Stimulated activated memory B cell treated with anti-CD40 and anti-IgM and Interleukin-4, amounts not matched to agents 10 μg/mL and 1 μg/mL and 100 μg/mL, for 72 hours (primary cell): Measurements from ENCODE around the gene ZC3HAV1.
"Not testable (repeated sequence)": the region's sequence is repeated elsewhere in the genome, so short reads cannot be mapped to it uniquely, and the experiment has no call there.

ENCODE experiments used
- ATAC-seq: fragments of 150-1000 bp; cut with Tn5 transposase; 2 replicates; pipeline ENCODE4 v1.10.0; 2021
- H3K27ac Mint-ChIP-seq: one replicate; pipeline ENCODE4 v1.8.0; 2022; ENCODE audit warnings: mild to moderate bottlenecking, mixed read lengths
- H3K27me3 Mint-ChIP-seq: one replicate; pipeline ENCODE4 v1.8.0; 2022; ENCODE audit warnings: mixed read lengths
- H3K36me3 Mint-ChIP-seq: one replicate; pipeline ENCODE4 v1.8.0; 2022; ENCODE audit warnings: mixed read lengths
- H3K4me1 Mint-ChIP-seq: one replicate; pipeline ENCODE4 v1.8.0; 2022; ENCODE audit warnings: mixed read lengths
- H3K4me3 Mint-ChIP-seq: one replicate; pipeline ENCODE4 v1.8.0; 2022; ENCODE audit warnings: mild to moderate bottlenecking, moderate library complexity, mixed read lengths
- H3K9me3 Mint-ChIP-seq: one replicate; pipeline ENCODE4 v1.8.0; 2022; ENCODE audit warnings: mixed read lengths

Gene ZC3HAV1

DNA sequence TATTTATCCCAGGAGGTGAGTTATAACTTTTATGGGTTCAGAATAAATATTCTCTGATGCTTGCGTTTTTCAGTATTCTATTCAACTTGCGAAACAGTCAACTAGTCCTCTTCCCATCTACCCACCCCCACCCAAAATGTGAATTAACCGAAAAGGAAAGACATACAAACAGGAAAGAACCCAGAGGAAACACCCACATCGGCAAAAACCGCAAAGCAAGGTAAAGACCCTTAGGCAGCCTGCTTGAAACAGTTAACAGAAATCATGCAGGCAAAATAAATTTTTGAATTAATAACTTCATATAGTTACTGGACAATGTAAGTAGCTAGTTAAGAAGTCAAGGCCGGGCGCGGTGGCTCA lies 5.4 kb downstream of the ZC3HAV1 start:
- H3K27me3 Mint-ChIP-seq = no peaks in the 10 kb centered on the region
- peak overlapping the region; percentile 83 for H3K4me3 Mint-ChIP-seq
- H3K9me3 Mint-ChIP-seq = peaks cover 2% of the 10 kb centered on the region
- peak overlapping the region; percentile 94 for H3K27ac Mint-ChIP-seq
- H3K36me3 Mint-ChIP-seq = peaks cover 49% of the 10 kb centered on the region
- H3K4me1 Mint-ChIP-seq = peaks cover 53% of the 10 kb centered on the region
- ATAC-seq = no peak

DNA sequence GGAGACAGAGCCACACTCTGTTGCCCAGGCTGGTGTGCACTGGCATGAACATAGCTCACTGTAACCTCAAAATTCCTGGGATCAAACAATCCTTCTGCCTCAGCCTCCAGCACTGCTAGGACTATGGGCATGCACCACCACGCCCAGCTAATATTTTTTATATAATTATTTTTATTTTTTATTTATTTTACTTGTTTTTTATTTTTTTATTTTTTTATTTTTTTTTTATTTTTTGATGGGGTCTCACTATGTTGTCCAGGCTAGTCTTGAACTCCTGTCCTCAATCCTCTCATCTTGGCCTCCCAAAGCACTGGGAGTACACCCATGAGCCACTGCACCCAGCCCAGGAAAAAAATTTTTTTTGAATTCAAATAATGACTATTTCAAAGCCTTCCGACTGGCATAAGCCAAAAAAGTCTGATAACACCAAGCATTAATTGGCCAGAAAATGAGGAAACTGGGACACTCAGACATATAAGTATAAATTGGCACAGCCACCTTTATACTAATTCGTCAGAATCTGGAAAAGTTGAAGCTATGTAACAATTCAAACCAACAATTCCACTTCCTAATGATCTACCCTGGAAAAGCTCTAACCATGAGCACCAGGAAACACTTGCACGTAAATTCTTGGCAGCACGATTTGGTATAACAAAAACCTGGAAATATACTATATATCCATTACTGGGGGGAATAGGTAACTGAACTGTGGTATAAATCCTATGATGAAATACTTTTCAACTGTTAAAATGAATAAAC lies 6.3 kb downstream of the ZC3HAV1 start:
- peaks cover 56% of the 10 kb centered on the region for H3K4me1 Mint-ChIP-seq
- ATAC-seq = no peak
- H3K9me3 Mint-ChIP-seq = peaks cover 2% of the 10 kb centered on the region

DNA sequence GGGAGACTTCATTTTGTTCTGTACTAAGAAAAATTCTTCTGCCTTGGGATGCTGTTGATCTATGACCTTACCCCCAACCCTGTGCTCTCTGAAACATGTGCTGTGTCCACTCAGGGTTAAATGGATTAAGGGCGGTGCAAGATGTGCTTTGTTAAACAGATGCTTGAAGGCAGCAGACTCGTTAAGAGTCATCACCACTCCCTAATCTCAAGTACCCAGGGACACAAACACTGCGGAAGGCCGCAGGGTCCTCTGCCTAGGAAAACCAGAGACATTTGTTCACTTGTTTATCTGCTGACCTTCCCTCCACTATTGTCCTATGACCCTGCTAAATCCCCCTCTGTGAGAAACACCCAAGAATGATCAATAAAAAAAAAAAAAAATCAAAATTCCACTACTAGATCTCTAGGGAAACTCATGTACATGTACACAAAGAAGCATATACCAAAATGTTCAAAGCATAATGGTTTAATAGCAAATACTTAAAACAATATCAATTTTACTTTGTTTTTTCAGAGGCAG lies 7.8 kb downstream of the ZC3HAV1 start:
- H3K27me3 Mint-ChIP-seq, H3K9me3 Mint-ChIP-seq, ATAC-seq: not testable (repeated sequence)
- peak overlapping the region; percentile 26 for H3K4me3 Mint-ChIP-seq
- peak overlapping the region; percentile 32 for H3K27ac Mint-ChIP-seq
- H3K36me3 Mint-ChIP-seq = peaks cover 53% of the 10 kb centered on the region
- peaks cover 59% of the 10 kb centered on the region for H3K4me1 Mint-ChIP-seq

More for the DNA sequence above, 6.3 kb downstream of the ZC3HAV1 start:
- Mint-ChIP-seq H3K27me3 (no peaks in the 10 kb centered on the region), H3K4me3 (peak overlapping the region; percentile 83), H3K36me3 (peaks cover 50% of the 10 kb centered on the region), H3K27ac (peak overlapping the region; percentile 94)

DNA sequence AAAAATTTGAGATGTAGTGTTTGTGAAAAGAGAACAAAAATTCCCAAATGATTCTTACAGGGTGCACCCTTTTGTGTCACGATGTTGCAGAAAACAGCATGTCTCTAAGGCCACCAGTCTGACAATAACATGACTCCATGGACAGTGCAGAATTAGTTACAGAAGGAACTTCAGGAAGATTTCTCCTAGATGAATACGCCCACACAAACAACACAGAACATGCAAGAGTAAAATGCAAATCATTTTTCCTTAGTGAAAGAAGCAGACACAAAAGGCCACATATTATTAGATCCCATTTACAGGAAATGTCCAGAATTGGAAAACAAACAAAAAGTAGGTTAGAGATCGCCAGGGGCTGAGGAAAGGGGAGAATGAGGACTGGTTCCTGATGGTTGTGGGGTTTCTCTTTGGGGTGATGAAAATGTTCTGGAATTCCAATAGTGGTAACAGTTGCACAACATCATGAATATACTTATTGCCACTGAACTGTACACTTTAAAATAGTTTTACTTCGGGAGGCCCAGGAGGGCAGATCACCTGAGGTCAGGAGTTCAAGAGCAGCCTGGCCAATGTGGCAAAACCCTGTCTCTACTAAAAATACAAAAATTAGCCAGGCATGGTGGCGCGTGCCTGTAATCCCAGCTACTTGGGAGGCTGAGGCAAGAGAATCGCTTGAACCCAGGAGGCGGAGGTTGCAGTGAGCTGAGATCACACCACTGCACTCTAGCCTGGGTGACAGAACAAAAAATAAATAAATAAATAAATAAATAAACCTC lies 10.2 kb downstream of the ZC3HAV1 start:
- peaks cover 53% of the 10 kb centered on the region for H3K36me3 Mint-ChIP-seq
- H3K9me3 Mint-ChIP-seq = peaks cover 2% of the 10 kb centered on the region
- H3K27ac Mint-ChIP-seq = no peak overlapping the region
- ATAC-seq = no peak
- no peak overlapping the region for H3K4me3 Mint-ChIP-seq
- H3K4me1 Mint-ChIP-seq = peaks cover 62% of the 10 kb centered on the region
- no peaks in the 10 kb centered on the region for H3K27me3 Mint-ChIP-seq

DNA sequence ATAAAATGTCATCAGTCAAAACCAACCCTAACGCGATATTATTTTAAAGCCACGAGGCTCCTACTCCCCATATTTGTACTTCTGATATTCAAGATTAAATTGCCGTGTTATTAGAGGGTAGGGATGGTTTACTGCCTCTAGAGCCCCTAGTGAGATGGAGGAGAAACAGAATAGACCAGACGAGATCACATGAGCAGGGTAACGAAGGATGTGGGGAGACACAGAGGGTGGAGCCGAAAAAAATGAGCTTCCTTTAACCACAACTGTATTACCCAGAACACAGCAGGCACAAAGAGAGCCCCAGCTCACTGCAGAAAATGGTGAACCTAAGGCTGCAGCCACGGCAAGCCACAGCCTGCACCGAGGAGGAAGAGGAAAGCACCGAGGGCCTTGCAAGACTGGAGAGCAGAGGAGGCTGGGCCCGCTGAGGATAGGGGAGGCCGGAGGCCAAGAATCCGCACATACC lies 14.3 kb downstream of the ZC3HAV1 start:
- Mint-ChIP-seq H3K4me3 (peak overlapping the region; percentile 67), H3K36me3 (peaks cover 58% of the 10 kb centered on the region), H3K27me3 (no peaks in the 10 kb centered on the region), H3K27ac (peak overlapping the region; percentile 72), H3K9me3 (no peaks in the 10 kb centered on the region), H3K4me1 (peaks cover 69% of the 10 kb centered on the region)
- ATAC-seq = peak; percentile 99

DNA sequence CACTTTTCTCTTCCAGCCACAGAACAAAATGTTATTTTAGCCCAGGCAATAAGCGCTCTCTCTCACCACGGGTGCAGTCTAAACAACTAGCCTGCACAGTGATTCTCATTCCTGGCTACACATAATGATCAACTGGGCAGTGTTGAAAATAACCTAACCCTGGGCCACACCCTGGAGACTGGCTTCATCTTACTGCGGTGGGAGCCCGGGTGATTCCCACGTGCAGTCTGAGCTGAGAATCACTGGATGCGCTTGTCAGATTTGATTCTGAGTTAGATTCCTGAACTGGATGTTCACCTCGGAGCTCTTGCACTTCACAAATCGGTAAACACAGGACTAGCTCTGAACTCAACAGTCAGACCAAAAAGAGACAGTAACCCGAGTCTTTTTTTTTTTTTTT lies 14.9 kb downstream of the ZC3HAV1 start:
- Mint-ChIP-seq H3K4me3 (peak overlapping the region; percentile 67), H3K27ac (peak overlapping the region; percentile 72), H3K27me3 (no peaks in the 10 kb centered on the region), H3K4me1 (peaks cover 67% of the 10 kb centered on the region), H3K9me3 (no peaks in the 10 kb centered on the region), H3K36me3 (peaks cover 58% of the 10 kb centered on the region)
- ATAC-seq = peak; percentile 34

DNA sequence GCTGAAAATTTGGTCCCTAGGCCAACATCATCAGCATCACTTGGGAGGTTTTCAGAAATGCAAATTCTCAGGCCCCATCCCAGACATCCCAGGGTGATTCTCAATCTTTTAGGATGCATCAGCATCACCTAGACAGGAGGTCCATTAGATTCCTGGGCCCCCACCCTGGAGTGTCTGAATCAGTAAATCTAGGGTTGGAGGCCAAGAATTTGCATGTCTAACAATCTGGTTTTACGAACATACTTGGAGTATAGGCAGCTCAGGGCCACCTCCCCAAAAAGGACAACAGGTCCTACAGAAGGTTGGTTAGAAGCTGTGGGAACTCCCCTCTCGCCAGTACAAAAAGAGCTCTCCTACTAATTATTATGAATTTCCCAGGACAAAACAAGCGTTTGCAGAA lies 15.5 kb downstream of the ZC3HAV1 start:
- ATAC-seq = no peak
- peak overlapping the region; percentile 72 for H3K27ac Mint-ChIP-seq
- no peaks in the 10 kb centered on the region for H3K9me3 Mint-ChIP-seq
- H3K4me1 Mint-ChIP-seq = peaks cover 61% of the 10 kb centered on the region
- H3K27me3 Mint-ChIP-seq = no peaks in the 10 kb centered on the region
- peaks cover 59% of the 10 kb centered on the region for H3K36me3 Mint-ChIP-seq
- H3K4me3 Mint-ChIP-seq = peak overlapping the region; percentile 67

DNA sequence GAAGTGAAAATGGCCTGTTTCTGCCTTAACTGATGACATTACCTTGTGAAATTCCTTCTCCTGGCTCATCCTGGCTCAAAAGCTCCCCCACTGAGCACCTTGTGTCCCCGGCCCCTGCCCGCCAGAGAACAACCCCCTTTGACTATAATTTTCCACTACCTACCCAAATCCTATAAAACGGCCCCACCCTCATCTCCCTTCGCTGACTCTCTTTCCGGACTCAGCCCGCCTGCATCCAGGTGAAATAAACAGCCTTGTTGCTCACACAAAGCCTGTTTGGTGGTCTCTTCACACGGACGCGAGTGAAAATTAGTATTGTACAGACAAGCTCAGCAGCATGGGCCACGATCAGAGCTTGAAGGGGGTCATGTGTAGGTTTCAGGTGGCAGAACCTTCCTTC lies 16.0 kb downstream of the ZC3HAV1 start:
- peak overlapping the region; percentile 12 for H3K4me3 Mint-ChIP-seq
- not testable (repeated sequence) for H3K9me3 Mint-ChIP-seq, H3K27me3 Mint-ChIP-seq, ATAC-seq
- H3K36me3 Mint-ChIP-seq = peaks cover 59% of the 10 kb centered on the region
- H3K27ac Mint-ChIP-seq = peak overlapping the region; percentile 72
- peaks cover 59% of the 10 kb centered on the region for H3K4me1 Mint-ChIP-seq

DNA sequence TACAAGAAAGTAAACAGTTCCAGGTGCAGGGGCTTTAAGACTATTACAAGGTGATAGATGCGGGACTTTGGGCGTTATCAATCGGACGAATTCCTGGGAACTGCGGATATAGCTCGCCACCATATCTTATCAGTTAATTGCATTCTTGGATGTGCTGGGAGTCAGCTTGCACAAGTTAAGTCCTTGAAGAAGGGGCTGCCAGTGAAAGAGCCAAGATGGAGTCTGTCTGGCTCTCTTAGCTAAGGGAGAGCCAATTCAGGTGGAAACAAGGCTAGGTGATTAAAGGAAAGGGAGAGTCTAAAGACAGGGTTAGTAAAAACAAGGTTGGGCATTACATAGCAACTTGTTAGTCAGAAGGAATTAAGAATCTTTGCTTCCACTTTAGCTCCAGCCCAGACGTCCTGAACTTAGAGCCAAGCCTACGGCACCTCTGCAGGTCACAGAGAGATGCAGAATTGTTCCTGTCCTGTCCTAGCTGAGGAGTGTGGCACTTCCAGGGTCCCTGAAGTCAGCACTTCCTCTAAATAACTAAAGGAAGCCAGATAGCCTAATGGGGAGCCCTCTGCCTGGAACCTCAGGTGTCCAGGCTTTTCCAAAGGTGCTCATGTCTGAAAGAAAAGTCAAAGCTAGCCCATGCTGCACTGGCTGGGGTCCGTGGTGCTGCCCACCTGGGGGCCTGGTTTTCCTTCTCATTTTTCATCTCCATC lies 17.3 kb downstream of the ZC3HAV1 start:
- Mint-ChIP-seq H3K27me3 (no peaks in the 10 kb centered on the region), H3K36me3 (peaks cover 66% of the 10 kb centered on the region), H3K4me3 (no peak overlapping the region), H3K9me3 (peaks cover 4% of the 10 kb centered on the region), H3K27ac (peak overlapping the region; percentile 72), H3K4me1 (peaks cover 61% of the 10 kb centered on the region)
- no peak for ATAC-seq

DNA sequence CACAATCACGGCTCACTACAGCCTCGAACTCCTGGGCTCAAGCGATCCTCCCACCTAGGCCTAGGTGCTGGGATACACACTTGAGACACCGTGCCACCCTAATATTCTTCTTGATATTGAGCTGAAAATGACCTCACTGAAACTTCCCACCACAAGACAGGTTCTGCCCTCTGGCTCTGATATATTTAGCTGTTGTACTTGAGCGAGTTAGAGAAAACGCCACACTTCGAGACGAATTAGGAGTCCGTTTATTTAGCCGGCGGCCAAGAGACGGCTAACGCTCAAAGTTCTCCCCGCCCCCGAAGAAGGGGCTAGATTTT lies 17.9 kb downstream of the ZC3HAV1 start:
- peaks cover 64% of the 10 kb centered on the region for H3K4me1 Mint-ChIP-seq
- no peaks in the 10 kb centered on the region for H3K27me3 Mint-ChIP-seq
- no peak for ATAC-seq
- H3K4me3 Mint-ChIP-seq = no peak overlapping the region
- peak overlapping the region; percentile 72 for H3K27ac Mint-ChIP-seq
- H3K36me3 Mint-ChIP-seq = peaks cover 66% of the 10 kb centered on the region
- H3K9me3 Mint-ChIP-seq = peaks cover 10% of the 10 kb centered on the region

DNA sequence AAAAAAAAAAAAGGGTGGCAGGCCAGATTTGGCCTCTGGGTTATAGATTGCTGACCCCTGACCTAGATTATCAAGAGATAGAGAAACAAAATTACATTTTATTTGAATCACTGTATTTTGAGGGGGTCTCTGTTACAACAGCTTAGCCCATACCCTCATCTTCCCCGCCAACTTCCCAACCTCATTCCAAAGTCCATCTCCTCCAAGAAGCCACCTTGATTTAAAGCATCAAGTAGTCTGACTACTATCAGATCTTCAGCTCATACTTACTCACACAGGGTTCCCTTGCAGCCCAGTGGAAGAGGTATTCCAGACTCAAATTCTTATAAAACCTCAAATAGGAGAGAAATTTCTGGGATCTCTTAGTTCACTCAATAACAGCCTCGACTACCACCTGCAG lies 20.4 kb downstream of the ZC3HAV1 start:
- Mint-ChIP-seq H3K4me3 (no peak overlapping the region), H3K27ac (no peak overlapping the region), H3K4me1 (peaks cover 57% of the 10 kb centered on the region), H3K36me3 (peaks cover 74% of the 10 kb centered on the region), H3K27me3 (no peaks in the 10 kb centered on the region), H3K9me3 (peaks cover 10% of the 10 kb centered on the region)
- ATAC-seq = no peak

DNA sequence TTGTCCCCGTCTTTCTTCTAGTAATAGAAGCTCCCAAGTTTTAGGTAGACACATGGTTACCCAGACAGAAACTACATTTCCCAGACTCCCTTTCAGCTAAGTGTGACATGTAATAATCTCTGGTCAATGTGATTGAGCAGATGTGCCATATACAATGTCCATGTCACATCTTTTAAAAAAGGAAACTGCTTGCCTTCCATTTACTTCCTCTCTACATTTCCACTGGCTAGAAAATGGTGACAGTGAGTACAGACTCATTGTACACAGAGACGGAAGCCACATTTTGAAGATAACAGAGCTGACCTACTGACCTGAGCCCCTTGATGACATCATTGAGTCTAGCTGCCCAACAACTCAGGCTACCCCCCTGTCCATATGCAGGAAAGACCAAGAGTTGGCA lies 21.3 kb downstream of the ZC3HAV1 start:
- H3K27ac Mint-ChIP-seq = no peak overlapping the region
- ATAC-seq = no peak
- peaks cover 48% of the 10 kb centered on the region for H3K4me1 Mint-ChIP-seq
- peaks cover 74% of the 10 kb centered on the region for H3K36me3 Mint-ChIP-seq
- no peaks in the 10 kb centered on the region for H3K27me3 Mint-ChIP-seq
- no peak overlapping the region for H3K4me3 Mint-ChIP-seq
- peaks cover 10% of the 10 kb centered on the region for H3K9me3 Mint-ChIP-seq

DNA sequence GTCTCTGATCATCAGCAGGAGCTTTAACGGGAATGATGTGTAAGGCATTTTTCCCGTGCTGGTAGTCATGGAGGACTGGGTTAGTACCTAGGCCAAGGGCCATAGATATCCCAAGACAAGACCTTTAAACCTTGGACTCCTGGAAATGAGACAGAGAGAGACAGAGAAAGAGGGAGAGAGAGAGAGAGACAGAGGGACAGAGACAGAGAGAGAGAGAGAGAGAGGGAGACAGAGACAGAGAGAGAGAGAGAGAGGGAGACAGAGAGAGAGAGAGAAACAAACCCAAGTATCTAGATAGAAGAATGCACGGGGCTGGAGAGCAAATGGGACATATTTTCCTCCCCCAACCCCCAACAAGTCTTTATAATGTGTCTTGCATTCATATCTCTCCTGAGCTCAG lies 22.3 kb downstream of the ZC3HAV1 start:
- H3K9me3 Mint-ChIP-seq = peaks cover 10% of the 10 kb centered on the region
- peaks cover 37% of the 10 kb centered on the region for H3K4me1 Mint-ChIP-seq
- no peaks in the 10 kb centered on the region for H3K27me3 Mint-ChIP-seq
- ATAC-seq = no peak
- peaks cover 76% of the 10 kb centered on the region for H3K36me3 Mint-ChIP-seq
- peak overlapping the region; percentile 6 for H3K4me3 Mint-ChIP-seq
- H3K27ac Mint-ChIP-seq = peak overlapping the region; percentile 51

DNA sequence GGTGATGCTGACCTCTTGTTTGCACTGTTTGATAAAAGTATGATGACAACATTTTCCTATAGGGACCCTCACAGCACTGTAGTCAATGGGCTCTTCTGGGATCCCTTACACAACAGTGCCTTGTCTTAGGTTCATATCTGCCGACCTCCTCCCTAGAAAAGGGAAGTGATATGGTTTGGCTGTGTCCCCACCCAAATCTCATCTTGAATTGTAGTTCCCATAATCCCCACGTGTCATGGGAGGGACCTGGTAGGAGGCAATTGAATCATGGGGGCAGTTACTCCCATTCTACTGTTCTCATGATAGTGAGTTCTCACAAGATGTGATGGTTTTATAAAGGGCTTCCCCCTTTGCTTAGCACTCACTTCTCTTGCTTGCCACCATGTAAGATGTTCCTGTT lies 23.1 kb downstream of the ZC3HAV1 start:
- peaks cover 30% of the 10 kb centered on the region for H3K4me1 Mint-ChIP-seq
- H3K27me3 Mint-ChIP-seq = no peaks in the 10 kb centered on the region
- H3K4me3 Mint-ChIP-seq = no peak overlapping the region
- H3K36me3 Mint-ChIP-seq = peaks cover 73% of the 10 kb centered on the region
- ATAC-seq = no peak
- peaks cover 10% of the 10 kb centered on the region for H3K9me3 Mint-ChIP-seq
- H3K27ac Mint-ChIP-seq = no peak overlapping the region

DNA sequence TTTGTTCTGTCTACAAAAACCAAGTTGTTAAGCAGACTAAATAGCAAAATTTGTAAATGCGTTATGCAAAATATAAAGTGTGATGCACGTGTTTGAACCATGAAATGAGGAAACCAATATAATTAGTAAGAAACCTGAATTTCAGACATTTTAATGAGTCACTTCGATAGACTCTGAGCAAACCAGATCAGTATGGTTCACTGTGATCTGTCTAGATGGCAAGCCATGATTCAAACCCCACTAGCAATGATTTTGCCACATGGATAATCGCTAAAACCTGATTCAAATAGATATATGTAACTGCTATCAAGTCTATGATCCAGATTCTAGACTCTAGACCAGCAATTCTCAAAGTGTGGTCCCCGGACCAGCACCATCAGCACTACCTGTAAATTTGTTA lies 24.8 kb downstream of the ZC3HAV1 start:
- Mint-ChIP-seq H3K4me3 (no peak overlapping the region), H3K27me3 (no peaks in the 10 kb centered on the region), H3K36me3 (peaks cover 80% of the 10 kb centered on the region), H3K27ac (no peak overlapping the region), H3K9me3 (peaks cover 10% of the 10 kb centered on the region), H3K4me1 (peaks cover 21% of the 10 kb centered on the region)
- no peak for ATAC-seq
